GM12878 (cell line): ENCODE measurements around the gene SNRPE. TPM values are rescaled to one million over a fixed set of nuclear protein-coding genes. Genes with fewer than 3 reads are reported as not detected.

Experiments
- ATAC-seq: fragments of 200-7000 bp; cut with Tn5 transposase; 3 replicates; pipeline ENCODE4 v1.9.1; 2020; ENCODE audit warnings: mild to moderate bottlenecking, moderate library complexity
- BruUV-seq: library from RNA; stranded (reverse); fragments of 400-500 nt; replicated peaks from 2 replicates; lab custom pipeline; 2021; lab: Mats Ljungman, UMichigan
- CTCF ChIA-PET: fragments of 300-600 bp; sonication (Branson Sonifier 250); formaldehyde crosslinking; extraction: SDS; loops from one replicate; lab custom pipeline; 2021; ENCODE audit warnings: inconsistent platforms; lab: Yijun Ruan, JAX
- POLR2A ChIA-PET: fragments of 350-600 bp; formaldehyde crosslinking; extraction: SDS; loops from one replicate; lab custom pipeline; 2021; ENCODE audit warnings: inconsistent platforms; lab: Charles Lee
- RAD21 ChIA-PET: fragments of 300-600 bp; sonication (Branson Sonifier 250); formaldehyde crosslinking; loops from one replicate; lab custom pipeline; 2023; ENCODE audit warnings: antibody characterized with exemption; ENCODE audit not compliant: unreplicated experiment; lab: Charles Lee
- SMC1A ChIA-PET: fragments of 300-600 bp; sonication (Branson Sonifier 250); formaldehyde crosslinking; loops from one replicate; lab custom pipeline; 2023; ENCODE audit not compliant: unreplicated experiment, uncharacterized antibody; lab: Charles Lee
- DNase-seq: peaks from one replicate; pipeline ENCODE4 v3.0.0-alpha.2; 2011; ENCODE audit warnings: low read depth, low spot score
- FAIRE-seq: peaks from 3 replicates; lab custom pipeline; 2011; peaks lifted over from hg19 to GRCh38; lab: Jason Lieb, UNC
- H2AFZ ChIP-seq: 2 replicates; pipeline ENCODE4 v1.6.0; 2011; ENCODE audit warnings: low read depth, low read length, control low read depth; ENCODE audit not compliant: control insufficient read depth
- H3K27ac ChIP-seq: 2 replicates; pipeline ENCODE4 v1.5.1; 2011; ENCODE audit warnings: control low read depth; ENCODE audit not compliant: control insufficient read depth, insufficient read depth
- H3K27me3 ChIP-seq, 2 experiments: replicated peaks in 1 of 2; 2 replicates each; pipeline versions ENCODE4 v1.6.0 to v1.6.1; 2011; ENCODE audit warnings: low read length in 1 of 2; ENCODE audit not compliant: control insufficient read depth in 2 of 2, insufficient read depth in 2 of 2
- H3K36me3 ChIP-seq, 2 experiments: 2 replicates each; pipeline ENCODE4 v1.5.1; 2011; ENCODE audit warnings: low read length in 1 of 2; ENCODE audit not compliant: control insufficient read depth in 2 of 2, insufficient read depth in 2 of 2
- H3K4me1 ChIP-seq: 2 replicates; pipeline ENCODE4 v1.6.1; 2011; ENCODE audit warnings: mild to moderate bottlenecking, low read length, moderate library complexity, mixed read lengths; ENCODE audit not compliant: control insufficient read depth, insufficient read depth
- H3K4me2 ChIP-seq: 2 replicates; pipeline ENCODE4 v1.6.0; 2011; ENCODE audit warnings: control low read depth; ENCODE audit not compliant: control insufficient read depth, insufficient read depth
- H3K4me3 ChIP-seq: fragments of 200-600 bp; sonication (generic); 2 replicates; pipeline ENCODE4 v1.5.1; 2016
- H3K79me2 ChIP-seq: 2 replicates; pipeline ENCODE4 v1.6.0; 2011; ENCODE audit warnings: low read length; ENCODE audit not compliant: control insufficient read depth, insufficient read depth
- H3K9ac ChIP-seq: 2 replicates; pipeline ENCODE4 v1.8.0; 2011; ENCODE audit warnings: low read length, control low read depth, mixed read lengths; ENCODE audit not compliant: control insufficient read depth, insufficient read depth
- H3K9me3 ChIP-seq: replicated peaks from 3 replicates; pipeline ENCODE4 v1.5.1; 2011; ENCODE audit warnings: mild to moderate bottlenecking, low read length; ENCODE audit not compliant: control insufficient read depth, insufficient read depth
- H4K20me1 ChIP-seq: 2 replicates; pipeline ENCODE4 v1.6.0; 2011; ENCODE audit not compliant: control insufficient read depth, insufficient read depth
- CHD2 ChIP-seq: IDR thresholded peaks from 2 replicates; pipeline ENCODE4 v1.6.1; 2011; ENCODE audit warnings: low read depth, low read length, improper control_type of control experiment, borderline replicate concordance
- EED ChIP-seq: sonication (generic); IDR thresholded peaks from 2 replicates; pipeline ENCODE4 v1.6.1; 2016; ENCODE audit warnings: antibody characterized with exemption, low read depth
- MTA2 ChIP-seq: fragments of 450-650 bp; IDR thresholded peaks from 2 replicates; pipeline ENCODE4 v1.6.1; 2016; ENCODE audit warnings: low read depth, mild to moderate bottlenecking, moderate library complexity
- RAD51 ChIP-seq: fragments of 450-650 bp; IDR thresholded peaks from 2 replicates; pipeline ENCODE4 v1.6.1; 2016; ENCODE audit warnings: moderate library complexity, mild to moderate bottlenecking, inconsistent platforms
- WGBS: methylation state at CpG from one replicate; pipeline ENCODE4 v1.1.6; 2016; ENCODE audit warnings: low lambda C conversion rate; ENCODE audit not compliant: insufficient replicate concordance, insufficient coverage; ENCODE audit errors: missing lambda C conversion rate; 5-methylcytosine and 5-hydroxymethylcytosine counted together
- in situ Hi-C: fragments of 300-500 bp; cut with MboI; formaldehyde crosslinking; loops from 9 replicates; pipeline ENCODE4 v1.14.3; 2018; ENCODE audit warnings: mixed read lengths
- intact Hi-C: fragments of 100-400 bp; cut with micrococcal nuclease; formaldehyde crosslinking; loops from one replicate; pipeline ENCODE4 v1.14.2; 2022; ENCODE audit not compliant: unreplicated experiment
- polyA plus RNA-seq, 11 experiments: library from polyadenylated mRNA; depleted of rRNA in 4 of 11; unstranded in 6 of 11; stranded (reverse) in 5 of 11; fragments of >200 nt; fragmentation: Nextera tagmentation in 4 of 11; fragmentation: Illumina TruSeq in 1 of 11; extraction: Ambion mirVana in 4 of 11; extraction: Trizol in 1 of 11; gene quantifications; 1 replicate in 1 of 11; 2 replicates in 10 of 11; pipeline versions ENCODE4 v1.2.1 to v1.2.3, GENCODE V29; 2011 to 2016; ENCODE audit warnings: inconsistent platforms in 2 of 11, missing spikeins in 2 of 11, low read depth in 1 of 11
- small RNA-seq: library from RNA; depleted of rRNA; stranded (forward); fragments of <200 nt; gene quantifications from one replicate; pipeline ENCODE3, GENCODE V24; 2014
- total RNA-seq, 4 experiments: library from RNA; depleted of rRNA in 3 of 4; stranded (reverse); fragments of >200 nt in 3 of 4; fragmentation: Illumina TruSeq in 1 of 4; extraction: Trizol in 1 of 4; gene quantifications; 2 replicates each; pipeline versions ENCODE4 v1.2.1 to v1.2.3, GENCODE V29; 2013 to 2021
- TF ChIP-seq, protein P1 (sequence below): fragments of 450-650 bp; formaldehyde crosslinking; IDR thresholded peaks from 2 replicates; pipeline ENCODE4 v1.4.0; 2022; ENCODE audit warnings: mild to moderate bottlenecking, moderate library complexity
- TF ChIP-seq, protein P2 (sequence below): IDR thresholded peaks from 2 replicates; pipeline ENCODE4 v1.6.1; 2011; ENCODE audit warnings: borderline replicate concordance, low read depth, mild to moderate bottlenecking, moderate library complexity, low read length; ENCODE audit not compliant: insufficient read depth, poor library complexity, severe bottlenecking
- TF ChIP-seq, protein P3 (sequence below): IDR thresholded peaks from 2 replicates; pipeline ENCODE4 v1.6.1; 2012; ENCODE audit warnings: low read depth, low read length, improper control_type of control experiment

The SNRPE gene
- total and polyA plus RNA-seq, 10 of the 15 experiments (the other 5 are each of a cell fraction or from before 2014, with no cell fraction given), result 109 to 1,384 (median 316) TPM

DNA sequence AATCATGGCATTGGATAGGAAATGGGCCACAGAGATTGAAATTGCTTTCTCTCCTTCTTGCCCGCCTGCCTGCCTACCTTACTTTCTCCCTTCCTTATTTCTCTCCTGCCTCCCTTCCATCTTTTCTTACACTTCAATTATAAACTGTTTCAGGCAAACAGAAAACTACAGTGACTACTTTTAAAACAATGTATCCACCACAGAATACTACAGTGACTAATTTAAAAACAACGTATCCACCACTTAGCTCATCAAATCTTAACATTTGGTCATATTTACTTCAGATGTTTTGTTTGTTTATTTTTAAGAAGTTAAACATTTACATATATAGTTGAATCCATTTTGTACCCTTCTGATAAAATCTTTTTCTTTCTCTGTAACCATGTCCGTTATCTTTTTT, 54.4 kb downstream of the SNRPE start (continued):
- TF ChIP-seq, protein P1, sequence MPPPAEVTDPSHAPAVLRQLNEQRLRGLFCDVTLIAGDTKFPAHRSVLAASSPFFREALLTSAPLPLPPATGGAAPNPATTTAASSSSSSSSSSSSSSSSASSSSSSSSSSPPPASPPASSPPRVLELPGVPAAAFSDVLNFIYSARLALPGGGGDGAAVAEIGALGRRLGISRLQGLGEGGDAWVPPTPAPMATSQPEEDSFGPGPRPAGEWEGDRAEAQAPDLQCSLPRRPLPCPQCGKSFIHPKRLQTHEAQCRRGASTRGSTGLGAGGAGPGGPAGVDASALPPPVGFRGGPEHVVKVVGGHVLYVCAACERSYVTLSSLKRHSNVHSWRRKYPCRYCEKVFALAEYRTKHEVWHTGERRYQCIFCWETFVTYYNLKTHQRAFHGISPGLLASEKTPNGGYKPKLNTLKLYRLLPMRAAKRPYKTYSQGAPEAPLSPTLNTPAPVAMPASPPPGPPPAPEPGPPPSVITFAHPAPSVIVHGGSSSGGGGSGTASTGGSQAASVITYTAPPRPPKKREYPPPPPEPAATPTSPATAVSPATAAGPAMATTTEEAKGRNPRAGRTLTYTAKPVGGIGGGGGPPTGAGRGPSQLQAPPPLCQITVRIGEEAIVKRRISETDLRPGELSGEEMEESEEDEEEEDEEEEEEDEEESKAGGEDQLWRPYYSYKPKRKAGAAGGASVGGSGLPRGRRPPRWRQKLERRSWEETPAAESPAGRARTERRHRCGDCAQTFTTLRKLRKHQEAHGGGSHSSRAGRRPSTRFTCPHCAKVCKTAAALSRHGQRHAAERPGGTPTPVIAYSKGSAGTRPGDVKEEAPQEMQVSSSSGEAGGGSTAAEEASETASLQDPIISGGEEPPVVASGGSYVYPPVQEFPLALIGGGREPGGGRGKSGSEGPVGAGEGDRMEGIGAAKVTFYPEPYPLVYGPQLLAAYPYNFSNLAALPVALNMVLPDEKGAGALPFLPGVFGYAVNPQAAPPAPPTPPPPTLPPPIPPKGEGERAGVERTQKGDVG (CRISPR knock-in tag), result no peak

DNA sequence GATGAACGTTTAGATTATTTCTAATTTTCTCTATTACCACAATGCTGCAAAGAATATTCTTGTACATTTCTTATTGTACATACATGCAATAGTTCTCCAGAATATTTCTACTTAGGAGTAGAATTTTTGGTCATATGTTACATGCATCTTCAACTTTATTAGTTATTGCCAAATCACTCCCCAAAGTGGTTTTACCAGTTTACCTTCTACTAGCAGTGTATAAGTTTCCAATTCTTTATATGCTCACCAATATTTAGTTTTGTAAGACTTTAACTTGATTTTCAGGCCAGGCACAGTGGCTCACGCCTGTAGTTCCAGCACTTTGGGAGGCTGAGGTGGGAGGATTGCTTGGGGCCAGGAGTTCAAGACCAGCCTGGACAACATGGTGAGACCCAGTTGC, 55.4 kb downstream of the SNRPE start:
- Histone ChIP-seq H3K9me3 (no peaks in the 10 kb centered on the region), H3K36me3 (no peaks in the 10 kb centered on the region), H3K79me2 (no peaks in the 10 kb centered on the region), H3K9ac (no peak overlapping the region), H3K4me3 (no peak overlapping the region), H2AFZ (no peak overlapping the region), H3K27me3 (no peaks in the 10 kb centered on the region; a peak in 1 of 4 replicates), H3K4me1 (no peaks in the 10 kb centered on the region), H4K20me1 (no peaks in the 10 kb centered on the region), H3K4me2 (no peak overlapping the region), H3K27ac (no peak overlapping the region)
- CTCF ChIA-PET, result no interaction called here
- no TSS peak for BruUV-seq
- RAD21 ChIA-PET, result no interaction called here
- WGBS, result 0% methylated on average over 2 of the region's 2 CpGs
- POLR2A ChIA-PET, result no interaction called here
- FAIRE-seq (no peak), ATAC-seq (no peak), DNase-seq (no peak)
- SMC1A ChIA-PET, result no interaction called here
- in situ Hi-C loops (no loop called here), intact Hi-C loops (no loop called here)
- TF ChIP-seq, protein P2, sequence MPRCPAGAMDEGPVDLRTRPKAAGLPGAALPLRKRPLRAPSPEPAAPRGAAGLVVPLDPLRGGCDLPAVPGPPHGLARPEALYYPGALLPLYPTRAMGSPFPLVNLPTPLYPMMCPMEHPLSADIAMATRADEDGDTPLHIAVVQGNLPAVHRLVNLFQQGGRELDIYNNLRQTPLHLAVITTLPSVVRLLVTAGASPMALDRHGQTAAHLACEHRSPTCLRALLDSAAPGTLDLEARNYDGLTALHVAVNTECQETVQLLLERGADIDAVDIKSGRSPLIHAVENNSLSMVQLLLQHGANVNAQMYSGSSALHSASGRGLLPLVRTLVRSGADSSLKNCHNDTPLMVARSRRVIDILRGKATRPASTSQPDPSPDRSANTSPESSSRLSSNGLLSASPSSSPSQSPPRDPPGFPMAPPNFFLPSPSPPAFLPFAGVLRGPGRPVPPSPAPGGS, result no peak
- TF ChIP-seq CHD2, result no peak
- TF ChIP-seq, protein P3, sequence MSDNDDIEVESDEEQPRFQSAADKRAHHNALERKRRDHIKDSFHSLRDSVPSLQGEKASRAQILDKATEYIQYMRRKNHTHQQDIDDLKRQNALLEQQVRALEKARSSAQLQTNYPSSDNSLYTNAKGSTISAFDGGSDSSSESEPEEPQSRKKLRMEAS, result no peak
- TF ChIP-seq EED, result no peak
- no peak for TF ChIP-seq RAD51
- no peak for TF ChIP-seq MTA2

Small RNA genes lying within 50 kb of the gene (small RNA-seq; reads per million reads assigned to genes)
- not detected for gene HSPE1P6

Other genes with a start within 250 kb of the SNRPE start
- gene ATP2B4, start 234.8 kb upstream of the SNRPE start, total RNA-seq (2014; rRNA removed), result 4.6 and 5.5 TPM in 2 replicates
- 5.5 and 5.7 TPM in 2 replicates for gene ATP2B4, start 234.8 kb upstream of the SNRPE start, total RNA-seq (2014; rRNA removed; fragmentation: Illumina TruSeq; extraction: Trizol)
- 7.1 and 7.6 TPM in 2 replicates for gene ATP2B4, start 234.8 kb upstream of the SNRPE start, total RNA-seq (2021)
- gene ATP2B4, start 234.8 kb upstream of the SNRPE start, polyA plus RNA-seq (2011; rRNA removed), result 2.5 and 3.0 TPM in 2 replicates
- 8.4 and 10.0 TPM in 2 replicates for gene ATP2B4, start 234.8 kb upstream of the SNRPE start, polyA plus RNA-seq (2014; fragmentation: Illumina TruSeq; extraction: Trizol)
- gene ATP2B4, start 234.8 kb upstream of the SNRPE start, polyA plus RNA-seq (2014; fragmentation: Nextera tagmentation; extraction: Ambion mirVana), result 1 to 10 TPM; 2.3 to 2.6 TPM
- 5.5 and 6.3 TPM in 2 replicates for gene ATP2B4, start 234.8 kb upstream of the SNRPE start, polyA plus RNA-seq (2014; rRNA removed)
- 1 to 10 TPM; 2.0 to 2.5 TPM for gene ATP2B4, start 234.8 kb upstream of the SNRPE start, polyA plus RNA-seq (2016; fragmentation: Nextera tagmentation; extraction: Ambion mirVana)
- 10.9 and 11.1 TPM in 2 replicates for gene LAX1, start 96.4 kb upstream of the SNRPE start, total RNA-seq (2014; rRNA removed)
- 13.5 and 14.5 TPM in 2 replicates for gene LAX1, start 96.4 kb upstream of the SNRPE start, total RNA-seq (2014; rRNA removed; fragmentation: Illumina TruSeq; extraction: Trizol)
- 9.7 and 11.6 TPM in 2 replicates for gene LAX1, start 96.4 kb upstream of the SNRPE start, total RNA-seq (2021)
- gene LAX1, start 96.4 kb upstream of the SNRPE start, polyA plus RNA-seq (2011; rRNA removed), result 2.0 and 2.1 TPM in 2 replicates
- 14.6 and 15.0 TPM in 2 replicates for gene LAX1, start 96.4 kb upstream of the SNRPE start, polyA plus RNA-seq (2014; fragmentation: Illumina TruSeq; extraction: Trizol)
- gene LAX1, start 96.4 kb upstream of the SNRPE start, polyA plus RNA-seq (2014; fragmentation: Nextera tagmentation; extraction: Ambion mirVana), result 1 to 10 TPM; 5.2 to 6.9 TPM
- gene LAX1, start 96.4 kb upstream of the SNRPE start, polyA plus RNA-seq (2014; rRNA removed), result 9.9 and 10.9 TPM in 2 replicates
- gene LAX1, start 96.4 kb upstream of the SNRPE start, polyA plus RNA-seq (2016; fragmentation: Nextera tagmentation; extraction: Ambion mirVana), result 1 to 10 TPM; 6.6 to 8.0 TPM
- gene ZBED6, start 66.0 kb upstream of the SNRPE start, total RNA-seq (2014; rRNA removed), result 10.3 and 12.2 TPM in 2 replicates
- gene ZBED6, start 66.0 kb upstream of the SNRPE start, total RNA-seq (2014; rRNA removed; fragmentation: Illumina TruSeq; extraction: Trizol), result 8.1 and 9.9 TPM in 2 replicates
- 13.7 and 15.9 TPM in 2 replicates for gene ZBED6, start 66.0 kb upstream of the SNRPE start, total RNA-seq (2021)
- gene ZBED6, start 66.0 kb upstream of the SNRPE start, polyA plus RNA-seq (2011; rRNA removed), result 8.5 and 11.7 TPM in 2 replicates
- 5.2 and 8.8 TPM in 2 replicates for gene ZBED6, start 66.0 kb upstream of the SNRPE start, polyA plus RNA-seq (2014; fragmentation: Illumina TruSeq; extraction: Trizol)
- under 1 TPM; 0.13 to 0.63 TPM for gene ZBED6, start 66.0 kb upstream of the SNRPE start, polyA plus RNA-seq (2014; fragmentation: Nextera tagmentation; extraction: Ambion mirVana)
- 3.4 and 4.4 TPM in 2 replicates for gene ZBED6, start 66.0 kb upstream of the SNRPE start, polyA plus RNA-seq (2014; rRNA removed)
- gene ZBED6, start 66.0 kb upstream of the SNRPE start, polyA plus RNA-seq (2016; fragmentation: Nextera tagmentation; extraction: Ambion mirVana), result 1 to 10 TPM in 1 of 2 experiments, under 1 TPM in 1; 0.71 to 1.5 TPM
- gene ZC3H11A, start 66.0 kb upstream of the SNRPE start, total RNA-seq (2014; rRNA removed), result 61.2 and 70.2 TPM in 2 replicates
- gene ZC3H11A, start 66.0 kb upstream of the SNRPE start, total RNA-seq (2014; rRNA removed; fragmentation: Illumina TruSeq; extraction: Trizol), result 69.9 and 75.5 TPM in 2 replicates
- 59.2 and 60.4 TPM in 2 replicates for gene ZC3H11A, start 66.0 kb upstream of the SNRPE start, total RNA-seq (2021)
- gene ZC3H11A, start 66.0 kb upstream of the SNRPE start, polyA plus RNA-seq (2011; rRNA removed), result 123 and 175 TPM in 2 replicates
- gene ZC3H11A, start 66.0 kb upstream of the SNRPE start, polyA plus RNA-seq (2014; fragmentation: Illumina TruSeq; extraction: Trizol), result 88.2 and 93.7 TPM in 2 replicates
- gene ZC3H11A, start 66.0 kb upstream of the SNRPE start, polyA plus RNA-seq (2014; fragmentation: Nextera tagmentation; extraction: Ambion mirVana), result 10 to 100 TPM; 21.1 to 22.7 TPM
- 54.7 and 62.4 TPM in 2 replicates for gene ZC3H11A, start 66.0 kb upstream of the SNRPE start, polyA plus RNA-seq (2014; rRNA removed)
- 10 to 100 TPM; 43.6 to 45.4 TPM for gene ZC3H11A, start 66.0 kb upstream of the SNRPE start, polyA plus RNA-seq (2016; fragmentation: Nextera tagmentation; extraction: Ambion mirVana)
- not detected in 2 replicates for gene SOX13, start 211.5 kb downstream of the SNRPE start, total RNA-seq (2014; rRNA removed)
- not detected in 2 replicates for gene SOX13, start 211.5 kb downstream of the SNRPE start, total RNA-seq (2014; rRNA removed; fragmentation: Illumina TruSeq; extraction: Trizol)
- 0.27 and 0.31 TPM in 2 replicates for gene SOX13, start 211.5 kb downstream of the SNRPE start, total RNA-seq (2021)
- gene SOX13, start 211.5 kb downstream of the SNRPE start, polyA plus RNA-seq (2011; rRNA removed), result 0.10 and 0.11 TPM in 2 replicates
- gene SOX13, start 211.5 kb downstream of the SNRPE start, polyA plus RNA-seq (2014; fragmentation: Illumina TruSeq; extraction: Trizol), result not detected in 2 replicates
- not detected for gene SOX13, start 211.5 kb downstream of the SNRPE start, polyA plus RNA-seq (2014; fragmentation: Nextera tagmentation; extraction: Ambion mirVana)
- gene SOX13, start 211.5 kb downstream of the SNRPE start, polyA plus RNA-seq (2014; rRNA removed), result not detected in 2 replicates
- gene SOX13, start 211.5 kb downstream of the SNRPE start, polyA plus RNA-seq (2016; fragmentation: Nextera tagmentation; extraction: Ambion mirVana), result under 1 TPM in 1 of 2 experiments, not detected in 1; 0.04 TPM